Parathyroid adenoma (tissue), 2 donors: ENCODE measurements around the gene PRDM16.

Experiments
- H2AFZ ChIP-seq: fragments of 300-600 bp; sonication (generic); one replicate; pipeline ENCODE4 v1.7.0; 2017; ENCODE audit warnings: antibody characterized with exemption, mild to moderate bottlenecking
- H3K27ac ChIP-seq: fragments of 300-600 bp; sonication (generic); one replicate; pipeline ENCODE4 v1.7.0; 2017
- H3K27me3 ChIP-seq: fragments of 300-600 bp; sonication (generic); one replicate; pipeline ENCODE4 v1.7.0; 2017; ENCODE audit warnings: low read length; ENCODE audit not compliant: control insufficient read depth, insufficient read depth
- H3K36me3 ChIP-seq: fragments of 300-600 bp; sonication (generic); one replicate; pipeline ENCODE4 v1.7.0; 2017; ENCODE audit warnings: low read length; ENCODE audit not compliant: control insufficient read depth, insufficient read depth
- H3K4me1 ChIP-seq: fragments of 300-600 bp; sonication (generic); one replicate; pipeline ENCODE4 v1.7.0; 2017; ENCODE audit warnings: control low read depth
- H3K4me2 ChIP-seq: fragments of 300-600 bp; sonication (generic); one replicate; pipeline ENCODE4 v1.7.0; 2017; ENCODE audit warnings: low read length
- H3K4me3 ChIP-seq: fragments of 300-600 bp; sonication (generic); one replicate; pipeline ENCODE4 v1.7.0; 2017; ENCODE audit warnings: low read depth, low read length
- H3K79me2 ChIP-seq: fragments of 300-600 bp; sonication (generic); one replicate; pipeline ENCODE4 v1.7.0; 2017; ENCODE audit warnings: control low read depth
- H3K9ac ChIP-seq: fragments of 300-600 bp; sonication (generic); one replicate; pipeline ENCODE4 v1.7.0; 2017; ENCODE audit warnings: mild to moderate bottlenecking
- H3K9me3 ChIP-seq: fragments of 300-600 bp; sonication (generic); one replicate; pipeline ENCODE4 v1.7.0; 2017; ENCODE audit warnings: low read length; ENCODE audit not compliant: control insufficient read depth
- CTCF ChIP-seq: fragments of 300-600 bp; sonication (generic); IDR thresholded peaks from one replicate; pipeline ENCODE4 v1.7.0; 2017; ENCODE audit warnings: antibody characterized with exemption, mild to moderate bottlenecking
- donor health status: primary hyperparathyroidism.

The PRDM16 gene

GRCh38 chr1:3113741-3114056 lies 44.7 kb downstream of the PRDM16 start:
- Histone ChIP-seq H3K9ac (no peak overlapping the region), H3K27me3 (no peaks in the 10 kb centered on the region), H3K9me3 (no peaks in the 10 kb centered on the region), H3K4me3 (no peak overlapping the region), H3K36me3 (no peaks in the 10 kb centered on the region), H3K4me2 (no peak overlapping the region), H2AFZ (no peak overlapping the region), H3K27ac (no peak overlapping the region), H3K79me2 (no peaks in the 10 kb centered on the region), H3K4me1 (no peaks in the 10 kb centered on the region)
- no peak for TF ChIP-seq CTCF

GRCh38 chr1:3114131-3114744 lies 45.2 kb downstream of the PRDM16 start:
- Histone ChIP-seq H3K27ac (no peak overlapping the region), H3K36me3 (no peaks in the 10 kb centered on the region), H3K9me3 (no peaks in the 10 kb centered on the region), H3K79me2 (no peaks in the 10 kb centered on the region), H3K27me3 (no peaks in the 10 kb centered on the region), H3K9ac (no peak overlapping the region), H3K4me1 (no peaks in the 10 kb centered on the region), H3K4me2 (no peak overlapping the region), H2AFZ (no peak overlapping the region), H3K4me3 (no peak overlapping the region)
- no peak for TF ChIP-seq CTCF

- Histone ChIP-seq H3K9ac (no peak overlapping the region), H3K9me3 (no peaks in the 10 kb centered on the region), H3K27ac (no peak overlapping the region), H3K4me3 (no peak overlapping the region), H3K4me2 (no peak overlapping the region), H3K79me2 (no peaks in the 10 kb centered on the region), H2AFZ (no peak overlapping the region), H3K36me3 (no peaks in the 10 kb centered on the region), H3K4me1 (no peaks in the 10 kb centered on the region), H3K27me3 (no peaks in the 10 kb centered on the region)
- TF ChIP-seq CTCF = no peak
Measured at GRCh38 chr1:3114846-3115245, 45.8 kb downstream of the PRDM16 start.

GRCh38 chr1:3115275-3116149 lies 46.5 kb downstream of the PRDM16 start:
- no peaks in the 10 kb centered on the region for H3K9me3 ChIP-seq
- H3K79me2 ChIP-seq = no peaks in the 10 kb centered on the region
- no peak overlapping the region for H3K4me2 ChIP-seq
- H3K4me1 ChIP-seq = no peaks in the 10 kb centered on the region
- no peak overlapping the region for H3K27ac ChIP-seq
- no peak overlapping the region for H2AFZ ChIP-seq
- H3K9ac ChIP-seq = no peak overlapping the region
- H3K27me3 ChIP-seq = no peaks in the 10 kb centered on the region
- H3K36me3 ChIP-seq = no peaks in the 10 kb centered on the region
- H3K4me3 ChIP-seq = no peak overlapping the region
- no peak for TF ChIP-seq CTCF

- Histone ChIP-seq H3K27ac (no peak overlapping the region), H3K4me2 (no peak overlapping the region), H3K4me3 (no peak overlapping the region), H3K79me2 (no peaks in the 10 kb centered on the region), H2AFZ (no peak overlapping the region), H3K9me3 (no peaks in the 10 kb centered on the region), H3K27me3 (no peaks in the 10 kb centered on the region), H3K36me3 (no peaks in the 10 kb centered on the region), H3K4me1 (no peaks in the 10 kb centered on the region), H3K9ac (no peak overlapping the region)
- TF ChIP-seq CTCF = no peak
Measured at GRCh38 chr1:3116150-3116510, 47.1 kb downstream of the PRDM16 start.
